ENCODE results near the gene ITGB7.
"Not testable (repeated sequence)": the region's sequence is repeated elsewhere in the genome, so short reads cannot be mapped to it uniquely, and the experiment has no call there.

The ITGB7 gene

GRCh38 chr12:53196486-53196885 is 10.6 kb downstream of the ITGB7 start:
- no peak for DNase-seq

GRCh38 chr12:53195516-53196420 is 11.3 kb downstream of the ITGB7 start:
- no peak for DNase-seq

- no peak for DNase-seq
Measured at GRCh38 chr12:53194973-53195372, 12.1 kb downstream of the ITGB7 start.

GRCh38 chr12:53193985-53194716 is 12.9 kb downstream of the ITGB7 start:
- DNase-seq: no peak

GRCh38 chr12:53193040-53193439 is 14.0 kb downstream of the ITGB7 start:
- no peak for DNase-seq

GRCh38 chr12:53192531-53193021 is 14.5 kb downstream of the ITGB7 start:
- no peak for DNase-seq

- no peak for DNase-seq
Measured at GRCh38 chr12:53191885-53192530, 15.0 kb downstream of the ITGB7 start.

GRCh38 chr12:53191096-53191884 is 15.8 kb downstream of the ITGB7 start:
- no peak for DNase-seq

- peak; percentile 55 for DNase-seq
Measured at GRCh38 chr12:53190108-53190729, 16.8 kb downstream of the ITGB7 start.

GRCh38 chr12:53187145-53187899 is 19.7 kb downstream of the ITGB7 start:
- no peak for DNase-seq

GRCh38 chr12:53186745-53187144 is 20.3 kb downstream of the ITGB7 start:
- no peak for DNase-seq

- DNase-seq: no peak
Measured at GRCh38 chr12:53185582-53186153, 21.4 kb downstream of the ITGB7 start.

- DNase-seq: no peak
Measured at GRCh38 chr12:53184828-53185227, 22.2 kb downstream of the ITGB7 start.

GRCh38 chr12:53182903-53183302 is 24.1 kb downstream of the ITGB7 start:
- no peak for DNase-seq

- DNase-seq: no peak
Measured at GRCh38 chr12:53181935-53182334, 25.1 kb downstream of the ITGB7 start.

GRCh38 chr12:53180931-53181645 is 26.0 kb downstream of the ITGB7 start:
- DNase-seq: peak; percentile 84

- DNase-seq: peak; percentile 98
Measured at GRCh38 chr12:53180220-53180930, 26.7 kb downstream of the ITGB7 start, which contains the start of the genes CSAD and ZNF740. Gene CSAD (minus strand): TSS chr12:53180925. CDS start chr12:53173470, 7,455 bp downstream. Gene ZNF740 (plus strand): TSS chr12:53180722. CDS start chr12:53181984, 1,262 bp downstream.

- no peak for DNase-seq
Measured at GRCh38 chr12:53179687-53180219, 27.3 kb downstream of the ITGB7 start.

GRCh38 chr12:53178803-53179202 is 28.2 kb downstream of the ITGB7 start:
- DNase-seq: not testable (repeated sequence)

All from CD4-positive, alpha-beta T cell treated with Interleukin-12 subunit alpha and Interleukin-12 subunit beta, for 1 hour (primary cell).